Peyer's patch (tissue), 4 donors: ENCODE data around the gene SURF1. TPM values are rescaled to one million over a fixed set of nuclear protein-coding genes. Genes with fewer than 3 reads are reported as not detected.
"Not testable (repeated sequence)": the region's sequence is repeated elsewhere in the genome, so short reads cannot be mapped to it uniquely, and the experiment has no call there.

Experiments
- DNase-seq, 3 donors: peaks; one replicate each; pipeline ENCODE4 v3.0.0-alpha.2; 2017 to 2019
- H3K27ac ChIP-seq, 4 donors: fragments of 200-600 bp; sonication (generic); one replicate each; pipeline ENCODE4 v1.5.1; 2016 to 2019
- H3K27me3 ChIP-seq, 2 donors: fragments of 200-600 bp; sonication (generic); one replicate each; pipeline ENCODE4 v1.5.1; 2019
- H3K36me3 ChIP-seq, 3 donors: fragments of 200-600 bp; sonication (generic); one replicate each; pipeline ENCODE4 v1.5.1; 2016 to 2019
- H3K4me1 ChIP-seq, 4 donors: fragments of 200-600 bp; sonication (generic); one replicate each; pipeline ENCODE4 v1.5.1; 2016 to 2019
- H3K4me3 ChIP-seq, 4 donors: fragments of 200-600 bp; sonication (generic); 1 replicate in 3 of 4; 2 replicates in 1 of 4; pipeline ENCODE4 v1.5.1; 2016 to 2019; ENCODE audit warnings: mild to moderate bottlenecking in 1 of 4
- H3K9me3 ChIP-seq, 4 donors: fragments of 200-600 bp; sonication (generic); one replicate each; pipeline ENCODE4 v1.5.1; 2016 to 2019; ENCODE audit warnings: mild to moderate bottlenecking in 1 of 4
- POLR2A ChIP-seq, 2 donors: fragments of 450-650 bp; IDR thresholded peaks; one replicate each; pipeline ENCODE4 v1.5.1; 2017; ENCODE audit warnings: antibody characterized with exemption in 2 of 2, mild to moderate bottlenecking in 2 of 2, moderate library complexity in 2 of 2
- total RNA-seq, 4 donors: library from RNA; depleted of rRNA; stranded (reverse); fragments of >200 nt; gene quantifications; one replicate each; pipeline ENCODE4 v1.1.0, GENCODE V29; 2016
- TF ChIP-seq, protein P1 (sequence below), 6 experiments: fragments of 450-650 bp in 4 of 6; fragments of 200-600 bp in 2 of 6; sonication (generic) in 1 of 6; IDR thresholded peaks; one replicate each; pipeline ENCODE4 v1.5.1; 2017 to 2019; ENCODE audit warnings: antibody characterized with exemption in 6 of 6, mild to moderate bottlenecking in 3 of 6, moderate library complexity in 1 of 6

The SURF1 gene
- total RNA-seq, 4 donors from 2014 or later = 41.2 to 75.1 (median 53.4) TPM

DNA sequence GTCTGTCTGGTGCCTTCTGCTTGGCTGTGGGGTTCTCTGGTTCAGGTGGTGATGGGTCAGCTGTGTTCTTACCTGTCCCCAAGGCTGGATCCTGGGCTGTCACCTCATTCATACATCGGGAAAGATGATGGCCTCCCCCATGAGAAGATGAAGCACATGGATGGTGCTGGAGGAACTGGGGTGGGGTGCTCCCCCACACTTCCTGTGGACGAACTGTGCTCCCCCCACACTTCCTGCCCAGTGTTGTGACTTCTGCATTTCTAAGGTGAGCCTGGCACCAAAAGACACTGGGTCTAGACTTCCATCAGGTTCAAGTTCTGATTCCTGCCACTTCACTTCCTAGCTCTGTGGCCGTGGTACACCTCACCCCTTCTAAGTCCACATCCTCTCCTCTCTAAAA lies 16.0 kb downstream of the SURF1 start:
- TF ChIP-seq, protein P1, sequence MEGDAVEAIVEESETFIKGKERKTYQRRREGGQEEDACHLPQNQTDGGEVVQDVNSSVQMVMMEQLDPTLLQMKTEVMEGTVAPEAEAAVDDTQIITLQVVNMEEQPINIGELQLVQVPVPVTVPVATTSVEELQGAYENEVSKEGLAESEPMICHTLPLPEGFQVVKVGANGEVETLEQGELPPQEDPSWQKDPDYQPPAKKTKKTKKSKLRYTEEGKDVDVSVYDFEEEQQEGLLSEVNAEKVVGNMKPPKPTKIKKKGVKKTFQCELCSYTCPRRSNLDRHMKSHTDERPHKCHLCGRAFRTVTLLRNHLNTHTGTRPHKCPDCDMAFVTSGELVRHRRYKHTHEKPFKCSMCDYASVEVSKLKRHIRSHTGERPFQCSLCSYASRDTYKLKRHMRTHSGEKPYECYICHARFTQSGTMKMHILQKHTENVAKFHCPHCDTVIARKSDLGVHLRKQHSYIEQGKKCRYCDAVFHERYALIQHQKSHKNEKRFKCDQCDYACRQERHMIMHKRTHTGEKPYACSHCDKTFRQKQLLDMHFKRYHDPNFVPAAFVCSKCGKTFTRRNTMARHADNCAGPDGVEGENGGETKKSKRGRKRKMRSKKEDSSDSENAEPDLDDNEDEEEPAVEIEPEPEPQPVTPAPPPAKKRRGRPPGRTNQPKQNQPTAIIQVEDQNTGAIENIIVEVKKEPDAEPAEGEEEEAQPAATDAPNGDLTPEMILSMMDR (IDR thresholded peaks at IDR 0.05) = no peak
- no peak for TF ChIP-seq POLR2A (IDR thresholded peaks at IDR 0.05)
- Histone ChIP-seq H3K27ac (peak overlapping the region in 1 of 4 donors; percentile 69), H3K27me3 (no peaks in the 10 kb centered on the region), H3K4me3 (no peak overlapping the region), H3K36me3 (peaks cover 0 to 52% (median 0%) of the 10 kb centered on the region in 3 donors), H3K4me1 (peaks cover 0 to 21% (median 7%) of the 10 kb centered on the region in 4 donors), H3K9me3 (no peaks in the 10 kb centered on the region)
- peak in 1 of 3 donors; percentile 50 for DNase-seq

DNA sequence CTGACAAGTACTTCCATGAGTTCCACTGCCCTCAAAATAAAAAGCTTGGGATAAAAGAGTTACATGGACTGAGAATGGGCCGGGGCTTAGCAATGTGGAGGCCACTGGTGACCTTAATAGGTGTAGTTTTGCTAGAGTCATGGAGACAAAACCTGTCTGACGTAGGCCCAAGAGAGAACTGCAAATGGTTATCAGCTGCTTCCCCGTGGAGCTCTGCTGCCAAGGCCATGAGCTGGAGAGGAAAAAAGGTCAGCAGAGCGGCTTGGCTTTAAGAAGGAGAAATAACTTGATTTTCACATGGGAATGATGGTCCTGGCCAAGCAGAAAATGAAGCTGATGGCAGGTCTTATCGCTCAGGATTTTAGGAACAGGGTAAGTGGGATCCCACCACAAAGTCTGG lies 16.6 kb downstream of the SURF1 start:
- peaks cover 0 to 46% (median 0%) of the 10 kb centered on the region in 3 donors for H3K36me3 ChIP-seq
- no peak for DNase-seq
- H3K4me1 ChIP-seq = peaks cover 0 to 21% (median 10%) of the 10 kb centered on the region in 4 donors
- H3K27me3 ChIP-seq = no peaks in the 10 kb centered on the region
- H3K9me3 ChIP-seq = no peaks in the 10 kb centered on the region
- TF ChIP-seq, protein P1 (IDR thresholded peaks at IDR 0.05) = no peak
- no peak for TF ChIP-seq POLR2A (IDR thresholded peaks at IDR 0.05)
- H3K27ac ChIP-seq = peak overlapping the region in 1 of 4 donors; percentile 69
- H3K4me3 ChIP-seq = no peak overlapping the region

- peak; percentile 91 to 96 (median 96) for DNase-seq
- Histone ChIP-seq H3K36me3 (peaks cover 0 to 39% (median 0%) of the 10 kb centered on the region in 3 donors), H3K27me3 (no peaks in the 10 kb centered on the region), H3K4me3 (peak within 1 kb of the TSS; percentile 67 to 92 (median 76)), H3K27ac (peak within 1 kb of the TSS; percentile 74 to 79 (median 76)), H3K9me3 (no peaks in the 10 kb centered on the region), H3K4me1 (peaks cover 5 to 31% (median 8%) of the 10 kb centered on the region in 4 donors)
- TF ChIP-seq POLR2A (IDR thresholded peaks at IDR 0.05) = peak; percentile 67 to 82
- TF ChIP-seq, protein P1 (IDR thresholded peaks at IDR 0.05) = peak in 2 of 6 experiments; percentile 14 to 43
Observed at GRCh38 chr9:133335924-133336811, 20.1 kb downstream of the SURF1 start, which contains the start of gene SURF6. TSS of gene SURF6 (minus strand) at chr9:133336188. CDS start at chr9:133336132, 56 bp downstream.

- peak in 1 of 3 donors; percentile 30 for DNase-seq
- H3K9me3 ChIP-seq, H3K27me3 ChIP-seq: not testable (repeated sequence)
- Histone ChIP-seq H3K36me3 (peaks cover 0 to 33% (median 0%) of the 10 kb centered on the region in 3 donors), H3K4me3 (peak overlapping the region; percentile 67 to 92 (median 76)), H3K27ac (peak overlapping the region in 3 of 4 donors; percentile 74 to 77 (median 75)), H3K4me1 (peaks cover 0 to 31% (median 7%) of the 10 kb centered on the region in 4 donors)
Observed at GRCh38 chr9:133334888-133335287, 21.4 kb downstream of the SURF1 start.

DNA sequence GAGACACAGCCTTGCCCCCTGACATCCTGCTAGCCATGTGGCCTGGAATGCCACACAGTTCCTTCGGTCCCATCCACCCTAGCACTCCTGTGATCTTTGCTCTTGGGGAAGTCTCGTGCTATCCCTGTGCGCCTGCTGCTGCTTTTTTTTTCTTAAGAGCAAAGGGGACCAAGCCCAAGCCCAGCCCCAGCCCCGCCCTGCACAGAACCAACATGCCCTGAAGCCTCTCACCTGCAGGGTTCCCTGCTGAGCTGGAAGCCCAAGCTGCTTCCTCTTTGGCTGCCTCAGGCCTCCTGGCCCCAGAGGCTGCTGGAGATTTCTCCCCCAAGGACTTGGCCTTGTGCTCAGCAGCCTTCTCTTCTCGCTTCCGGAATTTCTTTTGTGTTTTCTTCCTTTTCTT lies 22.1 kb downstream of the SURF1 start:
- H3K4me1 ChIP-seq = peaks cover 0 to 34% (median 7%) of the 10 kb centered on the region in 4 donors
- H3K27me3 ChIP-seq = no peaks in the 10 kb centered on the region
- H3K9me3 ChIP-seq = no peaks in the 10 kb centered on the region
- H3K27ac ChIP-seq = peak overlapping the region in 3 of 4 donors; percentile 48 to 77 (median 74)
- TF ChIP-seq, protein P1 (IDR thresholded peaks at IDR 0.05) = peak in 3 of 6 experiments; percentile 65 to 68 (median 66)
- TF ChIP-seq POLR2A (IDR thresholded peaks at IDR 0.05) = peak in 1 of 2 donors; percentile 72
- DNase-seq = peak in 2 of 3 donors; percentile 88 to 89
- H3K4me3 ChIP-seq = peak overlapping the region in 2 of 4 donors; percentile 81 to 92
- H3K36me3 ChIP-seq = peaks cover 0 to 33% (median 0%) of the 10 kb centered on the region in 3 donors
